Muscle layer of colon (tissue), 2 donors: ENCODE results near the gene POLR2E.

Experiments
- H3K27ac ChIP-seq: one replicate; pipeline ENCODE4 v1.7.0; 2013; ENCODE audit warnings: low read depth, mild to moderate bottlenecking, low read length, moderate library complexity
- H3K27me3 ChIP-seq, 2 donors: one replicate each; pipeline ENCODE4 v1.7.0; 2013; ENCODE audit warnings: low read length in 2 of 2, mild to moderate bottlenecking in 2 of 2; ENCODE audit not compliant: insufficient read depth in 2 of 2, control insufficient read depth in 1 of 2
- H3K36me3 ChIP-seq: one replicate; pipeline ENCODE4 v1.7.0; 2013; ENCODE audit warnings: mild to moderate bottlenecking, low read length; ENCODE audit not compliant: insufficient read depth
- H3K4me1 ChIP-seq: one replicate; pipeline ENCODE4 v1.7.0; 2013; ENCODE audit warnings: mild to moderate bottlenecking, low read length; ENCODE audit not compliant: insufficient read depth
- H3K4me3 ChIP-seq, 2 donors: one replicate each; pipeline ENCODE4 v1.7.0; 2013; ENCODE audit warnings: low read length in 2 of 2, low read depth in 1 of 2, mild to moderate bottlenecking in 1 of 2, moderate library complexity in 1 of 2
- H3K9ac ChIP-seq: one replicate; pipeline ENCODE4 v1.7.0; 2013; ENCODE audit warnings: low read length
- H3K9me3 ChIP-seq: one replicate; pipeline ENCODE4 v1.7.0; 2013; ENCODE audit warnings: mild to moderate bottlenecking, low read length
- donor health status: abdominal sarcoma.
- donor health status: Adenocarcinoma of cecum.

Gene POLR2E

GRCh38 chr19:1123885-1124677, 28.9 kb upstream of the POLR2E start:
- Histone ChIP-seq H3K9me3 (no peaks in the 10 kb centered on the region), H3K4me3 (no peak overlapping the region), H3K36me3 (peaks cover 32% of the 10 kb centered on the region), H3K27ac (no peak overlapping the region), H3K27me3 (no peaks in the 10 kb centered on the region), H3K4me1 (no peaks in the 10 kb centered on the region), H3K9ac (no peak overlapping the region)

GRCh38 chr19:1123381-1123780, 28.2 kb upstream of the POLR2E start:
- H3K27ac ChIP-seq, result no peak overlapping the region
- no peak overlapping the region for H3K9ac ChIP-seq
- H3K36me3 ChIP-seq, result peaks cover 39% of the 10 kb centered on the region
- no peaks in the 10 kb centered on the region for H3K27me3 ChIP-seq
- H3K4me3 ChIP-seq, result no peak overlapping the region
- no peaks in the 10 kb centered on the region for H3K9me3 ChIP-seq
- no peaks in the 10 kb centered on the region for H3K4me1 ChIP-seq

- H3K36me3 ChIP-seq, result peaks cover 43% of the 10 kb centered on the region
- H3K27ac ChIP-seq, result no peak overlapping the region
- no peak overlapping the region for H3K9ac ChIP-seq
- no peaks in the 10 kb centered on the region for H3K9me3 ChIP-seq
- no peaks in the 10 kb centered on the region for H3K27me3 ChIP-seq
- no peaks in the 10 kb centered on the region for H3K4me1 ChIP-seq
- H3K4me3 ChIP-seq, result no peak overlapping the region
These were observed 27.8 kb upstream of the POLR2E start for GRCh38 chr19:1122972-1123363.

DNA sequence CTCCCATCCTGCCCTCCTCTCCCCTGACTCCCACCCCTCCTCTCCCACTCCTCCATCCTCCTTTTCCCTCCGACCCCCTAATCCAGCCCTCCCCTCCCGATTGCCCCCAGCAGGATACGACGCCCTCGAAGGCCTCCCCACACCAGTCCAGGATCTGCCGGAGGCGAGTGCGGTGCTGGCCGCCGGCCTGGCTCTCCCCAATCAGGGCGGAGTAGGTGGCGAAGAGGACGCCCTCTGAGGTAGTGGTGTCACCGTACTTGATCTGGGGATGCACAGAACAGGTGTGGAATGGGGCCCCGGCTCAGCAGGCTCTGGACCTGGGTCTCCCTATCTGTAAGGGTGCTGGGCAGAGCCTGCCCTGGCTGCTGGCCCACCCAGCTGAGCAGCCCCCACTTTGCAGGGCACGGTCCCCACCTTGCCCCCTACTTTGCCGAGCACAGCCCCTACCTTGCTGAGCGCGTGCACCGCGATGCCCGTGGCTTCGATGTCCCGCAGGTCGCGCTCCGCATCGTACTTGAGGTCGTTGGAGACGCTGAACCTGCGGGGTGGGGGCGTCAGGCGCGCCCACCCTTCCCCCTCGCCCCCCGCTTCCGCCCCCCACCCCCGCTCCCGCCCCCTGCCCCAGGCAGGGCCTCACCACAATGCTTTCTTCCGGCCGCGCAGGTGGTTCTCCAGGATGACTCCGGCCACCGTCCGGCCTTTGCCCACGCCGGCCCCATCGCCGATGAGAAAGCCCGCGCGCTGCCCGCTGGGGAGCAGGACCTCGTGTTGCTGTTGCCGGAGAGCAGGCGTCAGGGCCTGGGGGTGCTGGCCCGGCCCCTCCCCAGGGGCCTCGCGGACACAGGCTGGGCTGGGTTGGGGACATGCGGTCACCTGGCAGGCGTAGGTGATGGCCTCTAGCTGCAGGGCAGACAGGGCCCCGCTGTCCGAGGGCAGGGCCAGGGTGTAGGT, 27.1 kb upstream of the POLR2E start:
- no peak overlapping the region for H3K4me3 ChIP-seq
- H3K27ac ChIP-seq, result no peak overlapping the region
- no peaks in the 10 kb centered on the region for H3K4me1 ChIP-seq
- no peaks in the 10 kb centered on the region for H3K9me3 ChIP-seq
- no peaks in the 10 kb centered on the region for H3K27me3 ChIP-seq
- no peak overlapping the region for H3K9ac ChIP-seq
- H3K36me3 ChIP-seq, result peaks cover 48% of the 10 kb centered on the region

- Histone ChIP-seq H3K4me1 (no peaks in the 10 kb centered on the region), H3K27me3 (no peaks in the 10 kb centered on the region), H3K27ac (no peak overlapping the region), H3K36me3 (peaks cover 50% of the 10 kb centered on the region), H3K9me3 (no peaks in the 10 kb centered on the region), H3K9ac (no peak overlapping the region), H3K4me3 (no peak overlapping the region)
These were observed 26.2 kb upstream of the POLR2E start for GRCh38 chr19:1121395-1121794.

GRCh38 chr19:1119475-1120217, 24.5 kb upstream of the POLR2E start:
- Histone ChIP-seq H3K9me3 (no peaks in the 10 kb centered on the region), H3K9ac (no peak overlapping the region), H3K27me3 (no peaks in the 10 kb centered on the region), H3K4me1 (no peaks in the 10 kb centered on the region), H3K27ac (no peak overlapping the region), H3K36me3 (peaks cover 51% of the 10 kb centered on the region), H3K4me3 (no peak overlapping the region)

DNA sequence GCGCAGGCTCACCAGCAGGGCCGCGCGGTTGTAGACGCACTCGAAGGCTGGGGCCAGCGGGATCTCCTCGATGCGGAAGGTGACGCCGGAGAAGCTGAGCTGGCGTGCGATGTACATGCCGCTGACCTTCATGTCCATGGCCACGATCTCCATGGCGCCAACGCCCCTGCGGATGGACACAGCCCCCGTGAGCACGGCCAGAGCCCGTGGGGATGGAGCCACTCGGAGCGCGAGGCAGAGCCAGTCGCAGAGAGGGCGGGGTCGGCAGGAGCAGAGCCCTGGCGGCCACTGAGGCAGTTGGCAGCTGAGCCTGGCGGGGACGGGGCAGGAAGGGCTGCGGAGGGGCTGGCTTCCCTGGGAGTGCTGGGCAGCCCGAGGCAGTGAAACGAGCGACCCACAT, 23.8 kb upstream of the POLR2E start:
- Histone ChIP-seq H3K9ac (no peak overlapping the region), H3K27me3 (no peaks in the 10 kb centered on the region), H3K27ac (no peak overlapping the region), H3K36me3 (peaks cover 57% of the 10 kb centered on the region), H3K9me3 (no peaks in the 10 kb centered on the region), H3K4me3 (no peak overlapping the region), H3K4me1 (peaks cover under 1% of the 10 kb centered on the region)

DNA sequence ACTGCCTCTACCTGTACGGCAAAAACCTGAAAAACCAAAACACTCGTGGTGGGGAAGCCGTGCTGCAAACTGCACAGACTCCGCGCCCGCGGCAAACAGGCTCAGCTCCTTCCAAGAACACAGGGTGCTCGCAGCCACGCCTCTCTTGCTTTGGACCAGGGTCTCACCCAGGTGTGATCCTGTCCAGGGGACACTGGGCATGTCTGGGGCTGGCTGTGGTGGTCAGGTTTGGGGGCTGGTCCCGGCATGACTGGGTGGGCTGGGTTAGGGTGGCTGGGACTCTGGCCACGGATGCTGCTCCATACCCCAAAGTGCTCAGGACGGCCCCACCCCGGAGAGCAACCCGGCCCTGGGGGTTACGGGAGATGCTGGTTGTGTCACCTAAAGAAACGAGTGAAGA, 22.5 kb upstream of the POLR2E start:
- Histone ChIP-seq H3K9me3 (no peaks in the 10 kb centered on the region), H3K36me3 (peaks cover 51% of the 10 kb centered on the region), H3K4me1 (peaks cover 13% of the 10 kb centered on the region), H3K9ac (no peak overlapping the region), H3K27me3 (no peaks in the 10 kb centered on the region), H3K27ac (no peak overlapping the region), H3K4me3 (no peak overlapping the region)

GRCh38 chr19:1116726-1117581, 21.8 kb upstream of the POLR2E start:
- Histone ChIP-seq H3K27me3 (no peaks in the 10 kb centered on the region), H3K9me3 (no peaks in the 10 kb centered on the region), H3K36me3 (peaks cover 51% of the 10 kb centered on the region), H3K27ac (no peak overlapping the region), H3K4me1 (peaks cover 15% of the 10 kb centered on the region), H3K4me3 (no peak overlapping the region), H3K9ac (no peak overlapping the region)

DNA sequence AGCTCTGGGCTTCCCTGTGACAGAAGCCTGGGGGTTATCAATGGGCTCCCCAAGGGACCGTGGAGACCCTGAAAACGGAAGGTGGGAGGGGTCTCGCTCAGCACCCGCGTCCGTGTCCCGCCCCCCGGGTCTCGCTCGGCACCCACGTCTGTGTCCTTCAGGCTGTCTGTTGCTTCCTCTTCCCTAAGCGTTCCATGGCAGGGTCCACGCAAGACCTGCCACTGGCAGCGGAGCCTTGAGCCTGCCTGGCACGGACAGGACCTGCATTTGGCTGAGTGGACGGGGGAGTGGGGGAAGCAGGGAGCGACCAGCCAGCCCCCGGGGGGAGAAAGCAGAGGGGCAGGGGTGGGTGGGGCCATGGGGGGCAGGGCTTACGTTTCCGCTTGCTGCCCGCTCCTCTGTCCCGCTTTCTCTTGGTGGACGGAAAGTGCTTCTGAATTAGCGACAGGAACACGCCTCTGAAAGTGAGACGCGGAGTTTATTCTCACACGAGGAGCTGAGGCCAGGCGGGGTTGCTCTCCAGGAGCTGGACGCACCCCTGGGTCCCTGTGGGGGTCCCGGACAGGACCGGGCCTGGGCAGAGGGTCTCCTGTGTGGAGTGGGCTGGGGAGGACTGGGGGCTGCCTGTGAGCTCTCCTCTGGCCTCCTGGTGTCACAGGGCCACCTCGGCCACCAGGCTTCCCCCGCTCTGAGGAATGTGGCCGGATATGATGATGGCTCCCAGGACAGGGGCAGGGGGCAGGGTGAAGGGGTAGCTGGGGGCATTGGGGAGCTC, 20.7 kb upstream of the POLR2E start:
- no peak overlapping the region for H3K4me3 ChIP-seq
- no peaks in the 10 kb centered on the region for H3K27me3 ChIP-seq
- H3K9me3 ChIP-seq, result no peaks in the 10 kb centered on the region
- peaks cover 15% of the 10 kb centered on the region for H3K4me1 ChIP-seq
- no peak overlapping the region for H3K9ac ChIP-seq
- no peak overlapping the region for H3K27ac ChIP-seq
- peaks cover 42% of the 10 kb centered on the region for H3K36me3 ChIP-seq
